Upper lobe of right lung (tissue), 1 donor: ENCODE data around the gene FOXO4. TPM values are rescaled to one million over a fixed set of nuclear protein-coding genes. Genes with fewer than 3 reads are reported as not detected.

Source experiments
- ATAC-seq: fragments of 200-7000 bp; cut with Tn5 transposase; one replicate; pipeline ENCODE4 v1.9.1; 2020; ENCODE audit warnings: mild to moderate bottlenecking, moderate library complexity
- DNase-seq: peaks from one replicate; pipeline ENCODE4 v3.0.0-alpha.2; 2020
- H3K27ac ChIP-seq: fragments of 200-600 bp; one replicate; pipeline ENCODE4 v1.8.0; 2022
- H3K27me3 ChIP-seq: fragments of 200-600 bp; one replicate; pipeline ENCODE4 v1.8.0; 2022; ENCODE audit warnings: mild to moderate bottlenecking
- H3K36me3 ChIP-seq: fragments of 200-600 bp; one replicate; pipeline ENCODE4 v1.8.0; 2022
- H3K4me1 ChIP-seq: fragments of 200-600 bp; one replicate; pipeline ENCODE4 v1.8.0; 2022
- H3K4me3 ChIP-seq: fragments of 200-600 bp; one replicate; pipeline ENCODE4 v1.8.0; 2022; ENCODE audit warnings: mild to moderate bottlenecking
- H3K9me3 ChIP-seq: fragments of 200-600 bp; one replicate; pipeline ENCODE4 v1.8.0; 2022
- CTCF ChIP-seq: fragments of 200-600 bp; IDR thresholded peaks from one replicate; pipeline ENCODE4 v1.8.0; 2022; ENCODE audit warnings: antibody characterized with exemption
- intact Hi-C: fragments of 100-400 bp; cut with DNase I; formaldehyde crosslinking; loops from one replicate; pipeline ENCODE4 v1.11.0; 2022
- total RNA-seq: library from RNA; stranded (reverse); fragmentation: NEBNext Ultra II Directional; extraction: Animal tissue kit (Norgen Biotek cat#: 25700); gene quantifications from one replicate; pipeline ENCODE4 v1.2.1, GENCODE V29; 2021
- donor health status: DM: no; HTN: yes; CAD: no; lungs with severe emphysema.

FOXO4 gene
- total RNA-seq, 1 donor from 2014 or later = 31.6 TPM

- TF ChIP-seq CTCF = peak; percentile 65
- no peaks in the 10 kb centered on the region for H3K27me3 ChIP-seq
- intact Hi-C loops = no loop called here
These were observed 33.5 kb downstream of the FOXO4 start for GRCh38 chrX:71128915-71129765.

GRCh38 chrX:71131510-71131909 lies 35.9 kb downstream of the FOXO4 start:
- Histone ChIP-seq H3K36me3 (peaks cover 55% of the 10 kb centered on the region), H3K9me3 (no peaks in the 10 kb centered on the region), H3K4me1 (no peaks in the 10 kb centered on the region), H3K27me3 (no peaks in the 10 kb centered on the region), H3K27ac (no peak overlapping the region), H3K4me3 (no peak overlapping the region)
- TF ChIP-seq CTCF = no peak
- no peak for ATAC-seq
- no peak for DNase-seq
- intact Hi-C loops = no loop called here

More at GRCh38 chrX:71128915-71129765, 33.5 kb downstream of the FOXO4 start:
- Histone ChIP-seq H3K4me1 (no peaks in the 10 kb centered on the region), H3K4me3 (no peak overlapping the region), H3K27ac (no peak overlapping the region), H3K9me3 (no peaks in the 10 kb centered on the region), H3K36me3 (peaks cover 32% of the 10 kb centered on the region)
- peak; percentile 95 for ATAC-seq
- peak; percentile 83 for DNase-seq

- TF ChIP-seq CTCF = no peak
- Histone ChIP-seq H3K27ac (no peak overlapping the region), H3K27me3 (no peaks in the 10 kb centered on the region), H3K4me3 (no peak overlapping the region), H3K9me3 (no peaks in the 10 kb centered on the region), H3K36me3 (peaks cover 44% of the 10 kb centered on the region), H3K4me1 (no peaks in the 10 kb centered on the region)
- ATAC-seq = no peak
- intact Hi-C loops = no loop called here
- no peak for DNase-seq
These were observed 44.8 kb downstream of the FOXO4 start for GRCh38 chrX:71140440-71140839.

- DNase-seq (no peak), ATAC-seq (no peak)
- no peak for TF ChIP-seq CTCF
- no peak overlapping the region for H3K4me3 ChIP-seq
- H3K9me3 ChIP-seq = no peaks in the 10 kb centered on the region
- intact Hi-C loops = no loop called here
- H3K4me1 ChIP-seq = no peaks in the 10 kb centered on the region
- H3K36me3 ChIP-seq = peaks cover 14% of the 10 kb centered on the region
- H3K27me3 ChIP-seq = no peaks in the 10 kb centered on the region
- no peak overlapping the region for H3K27ac ChIP-seq
These were observed 47.9 kb downstream of the FOXO4 start for GRCh38 chrX:71143508-71143907.

GRCh38 chrX:71144651-71145050 lies 49.0 kb downstream of the FOXO4 start, which contains the start of gene NLGN3:
Gene NLGN3 (plus strand): TSS chrX:71144841. CDS start chrX:71147750, 2,909 bp downstream.
- Histone ChIP-seq H3K27ac (no peak within 1 kb of the TSS), H3K9me3 (no peaks in the 10 kb centered on the region), H3K36me3 (peaks cover 8% of the 10 kb centered on the region), H3K27me3 (no peaks in the 10 kb centered on the region), H3K4me1 (no peaks in the 10 kb centered on the region), H3K4me3 (peak within 1 kb of the TSS; percentile 21)
- ATAC-seq (no peak), DNase-seq (no peak)
- intact Hi-C loops = no loop called here
- TF ChIP-seq CTCF = no peak
